Lower leg skin (tissue), 4 donors: ENCODE data around the gene ARL8B. TPM values are rescaled to one million over a fixed set of nuclear protein-coding genes. Genes with fewer than 3 reads are reported as not detected.

Experiments
- DNase-seq, 2 donors: peaks; one replicate each; pipeline ENCODE4 v3.0.0-alpha.2; 2019; ENCODE audit warnings: low spot score in 2 of 2
- H3K4me3 ChIP-seq: fragments of 200-600 bp; sonication (generic); 2 replicates; pipeline ENCODE4 v1.5.1; 2017; ENCODE audit warnings: mild to moderate bottlenecking, low read depth; ENCODE audit not compliant: poor library complexity, severe bottlenecking
- POLR2A ChIP-seq, 2 donors: fragments of 450-650 bp; IDR thresholded peaks; one replicate each; pipeline ENCODE4 v1.6.1; 2016 to 2017; ENCODE audit warnings: antibody characterized with exemption in 2 of 2, mild to moderate bottlenecking in 1 of 2, moderate library complexity in 1 of 2
- whole genome bisulfite sequencing, 2 donors: methylation state at CpG; one replicate each; pipeline ENCODE4 v1.1.5; 2018; 5-methylcytosine and 5-hydroxymethylcytosine counted together
- intact Hi-C: fragments of 100-400 bp; cut with DNase I; formaldehyde crosslinking; loops from one replicate; pipeline ENCODE4 v1.15.0; 2023; ENCODE audit warnings: low total_unique reads
- total RNA-seq, 4 donors: library from RNA; depleted of rRNA; stranded (reverse); fragments of >200 nt; gene quantifications; one replicate each; pipeline ENCODE4 v1.1.0, GENCODE V29; 2016
- TF ChIP-seq, protein P1 (sequence below), 3 donors: fragments of 450-650 bp; IDR thresholded peaks; one replicate each; pipeline ENCODE4 v1.5.1; 2016; ENCODE audit warnings: antibody characterized with exemption in 3 of 3, mild to moderate bottlenecking in 3 of 3, moderate library complexity in 2 of 3

The ARL8B gene
- total RNA-seq, 4 donors from 2014 or later: 62.1 to 90.5 (median 81.5) TPM

DNA sequence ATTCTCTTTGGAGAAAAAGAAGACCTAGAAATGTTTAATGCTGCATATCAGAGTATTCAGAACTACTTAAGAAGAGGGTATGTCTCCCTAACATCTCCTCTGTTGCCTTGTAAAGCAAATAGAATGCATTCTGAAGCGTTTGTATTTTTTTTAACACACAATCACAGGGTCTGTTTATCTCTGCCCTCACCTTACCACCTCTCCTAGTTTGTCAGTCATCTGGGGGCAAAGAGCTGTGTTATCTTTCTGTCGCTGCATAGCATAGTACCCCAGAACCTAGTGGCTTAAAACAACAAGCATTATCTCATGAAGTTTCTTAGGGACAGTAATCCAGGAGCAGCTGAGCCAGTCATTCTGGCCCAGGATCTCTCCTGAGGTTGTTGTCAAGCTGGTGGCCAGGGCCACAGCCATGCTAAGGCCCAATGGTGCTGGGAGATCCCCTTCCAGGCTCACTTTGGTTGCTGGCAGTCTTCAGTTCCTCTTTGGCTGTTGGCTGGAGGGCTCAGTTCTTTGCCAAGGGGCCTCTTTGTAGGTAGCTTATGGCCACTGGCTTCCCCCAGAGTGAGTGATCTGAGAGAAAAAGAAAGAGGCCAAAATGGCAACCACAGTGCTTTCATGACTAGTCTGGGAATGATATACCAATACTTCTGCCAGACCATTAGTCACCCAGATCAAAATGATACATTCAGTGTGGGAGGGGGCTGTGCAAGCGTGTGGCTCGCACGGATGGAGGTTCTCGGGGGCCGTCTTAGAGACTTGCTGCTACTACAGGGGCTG lies 83.3 kb downstream of the ARL8B start:
- no peak overlapping the region for H3K4me3 ChIP-seq
- TF ChIP-seq, protein P1, sequence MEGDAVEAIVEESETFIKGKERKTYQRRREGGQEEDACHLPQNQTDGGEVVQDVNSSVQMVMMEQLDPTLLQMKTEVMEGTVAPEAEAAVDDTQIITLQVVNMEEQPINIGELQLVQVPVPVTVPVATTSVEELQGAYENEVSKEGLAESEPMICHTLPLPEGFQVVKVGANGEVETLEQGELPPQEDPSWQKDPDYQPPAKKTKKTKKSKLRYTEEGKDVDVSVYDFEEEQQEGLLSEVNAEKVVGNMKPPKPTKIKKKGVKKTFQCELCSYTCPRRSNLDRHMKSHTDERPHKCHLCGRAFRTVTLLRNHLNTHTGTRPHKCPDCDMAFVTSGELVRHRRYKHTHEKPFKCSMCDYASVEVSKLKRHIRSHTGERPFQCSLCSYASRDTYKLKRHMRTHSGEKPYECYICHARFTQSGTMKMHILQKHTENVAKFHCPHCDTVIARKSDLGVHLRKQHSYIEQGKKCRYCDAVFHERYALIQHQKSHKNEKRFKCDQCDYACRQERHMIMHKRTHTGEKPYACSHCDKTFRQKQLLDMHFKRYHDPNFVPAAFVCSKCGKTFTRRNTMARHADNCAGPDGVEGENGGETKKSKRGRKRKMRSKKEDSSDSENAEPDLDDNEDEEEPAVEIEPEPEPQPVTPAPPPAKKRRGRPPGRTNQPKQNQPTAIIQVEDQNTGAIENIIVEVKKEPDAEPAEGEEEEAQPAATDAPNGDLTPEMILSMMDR (IDR thresholded peaks at IDR 0.05): no peak
- TF ChIP-seq POLR2A (IDR thresholded peaks at IDR 0.05): no peak
- WGBS, 2 donors: 81 to 82% methylated on average over 7 of the region's 7 CpGs
- intact Hi-C loops: no loop called here
- no peak for DNase-seq

DNA sequence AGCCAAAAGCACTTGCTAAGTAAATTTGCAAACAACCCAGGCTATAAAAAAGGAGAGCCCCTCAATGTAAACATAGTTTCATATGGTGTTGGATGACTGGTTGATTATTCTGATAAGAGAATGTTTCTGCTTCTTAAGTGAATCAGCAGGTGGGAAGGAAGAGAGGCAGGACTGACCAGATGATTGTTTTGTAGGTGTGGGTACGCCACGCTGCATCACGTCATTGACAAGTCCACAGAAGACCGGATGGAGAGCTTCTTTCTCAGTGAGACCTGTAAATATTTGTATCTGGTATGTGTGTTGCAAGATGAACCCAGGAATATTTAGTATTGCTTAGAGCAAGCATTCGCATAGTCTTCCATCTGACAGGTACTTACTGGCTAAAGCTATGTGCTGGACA lies 88.8 kb downstream of the ARL8B start:
- no peak for DNase-seq
- no peak for TF ChIP-seq POLR2A (IDR thresholded peaks at IDR 0.05)
- TF ChIP-seq, protein P1 (IDR thresholded peaks at IDR 0.05): no peak
- WGBS, 2 donors: 92 to 97% methylated on average over 5 of the region's 5 CpGs
- no peak overlapping the region for H3K4me3 ChIP-seq
- intact Hi-C loops: no loop called here

GRCh38 chr3:5212628-5213573 lies 90.8 kb downstream of the ARL8B start:
- H3K4me3 ChIP-seq: no peak overlapping the region
- no peak for DNase-seq
- TF ChIP-seq, protein P1 (IDR thresholded peaks at IDR 0.05): no peak
- TF ChIP-seq POLR2A (IDR thresholded peaks at IDR 0.05): no peak
- WGBS, 2 donors: 71 to 75% methylated on average over 9 of the region's 9 CpGs
- intact Hi-C loops: no loop called here

DNA sequence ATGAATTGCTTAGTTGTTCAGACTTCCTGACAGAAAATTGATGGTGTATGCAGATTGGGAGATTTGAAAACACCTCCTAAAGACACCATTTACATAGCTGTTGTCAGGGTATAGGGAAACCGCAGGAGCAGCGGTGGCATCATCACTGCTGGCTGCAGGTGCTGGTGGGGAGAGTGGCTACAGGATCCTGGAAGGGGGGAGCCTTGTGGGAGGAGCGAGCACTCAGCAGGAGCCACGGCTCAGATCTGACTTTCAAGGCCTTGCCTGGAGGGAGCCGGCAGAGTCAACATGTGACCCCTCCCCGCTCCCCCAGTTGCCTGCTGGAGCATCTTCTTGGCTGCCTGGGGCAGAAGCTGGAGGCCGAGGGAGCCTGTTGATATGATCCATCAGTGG lies 91.5 kb downstream of the ARL8B start:
- no peak overlapping the region for H3K4me3 ChIP-seq
- TF ChIP-seq, protein P1 (IDR thresholded peaks at IDR 0.05): no peak
- TF ChIP-seq POLR2A (IDR thresholded peaks at IDR 0.05): no peak
- intact Hi-C loops: no loop called here
- no peak for DNase-seq
- WGBS, 2 donors: 73 to 80% methylated on average over 7 of the region's 7 CpGs

DNA sequence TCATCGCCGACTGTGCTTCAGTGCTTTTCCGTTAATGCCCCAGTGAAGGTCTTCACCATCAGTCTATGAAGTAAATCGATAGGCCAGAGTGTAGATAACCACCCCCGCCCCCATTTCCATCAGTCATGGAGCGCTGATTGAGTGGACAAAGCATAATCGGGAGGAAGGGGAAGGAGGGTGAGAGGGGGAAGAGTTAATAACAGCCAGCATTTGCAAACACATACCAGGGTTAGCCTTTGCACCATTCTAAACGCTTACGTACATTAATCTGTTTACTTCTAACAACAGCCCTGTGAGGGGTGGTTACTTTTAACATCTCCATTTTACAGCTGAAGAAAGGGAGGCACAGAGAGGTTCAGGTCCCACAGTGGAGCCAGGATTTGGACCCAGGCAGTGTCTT lies 92.3 kb downstream of the ARL8B start:
- H3K4me3 ChIP-seq: no peak overlapping the region
- no peak for DNase-seq
- 83 to 85% methylated on average over 9 of the region's 9 CpGs for WGBS, 2 donors
- intact Hi-C loops: no loop called here
- TF ChIP-seq POLR2A (IDR thresholded peaks at IDR 0.05): no peak
